Measurements from ENCODE around the gene MXRA7. TPM values are rescaled to one million over a fixed set of nuclear protein-coding genes. Genes with fewer than 3 reads are reported as not detected.

Gene MXRA7
- total RNA-seq, 2 experiments from 2014 or later: 8.4 to 8.6 TPM

GRCh38 chr17:76696763-76697701, 13.7 kb downstream of the MXRA7 start:
- ChIA-PET CTCF (interaction anchor here (0.7 to 3.0 kb wide), 3 partner anchors 8 to 16 kb away, joined by 3 to 14 read pairs (median 3); no protein-coding TSS in a partner anchor), POLR2A (interaction anchor here (0.5 kb wide), 1 partner anchor 114 kb away, joined by 3 read pairs; no protein-coding TSS in a partner anchor)
- DNase-seq (no peak), ATAC-seq (no peak)
- Mint-ChIP-seq H3K4me3 (no peak overlapping the region), H3K4me1 (ENCODE audit: low read depth) (no peaks in the 10 kb centered on the region), H3K36me3 (ENCODE audit: low read depth) (no peaks in the 10 kb centered on the region), H3K27me3 (no peaks in the 10 kb centered on the region), H3K9me3 (no peaks in the 10 kb centered on the region), H3K27ac (no peak overlapping the region)
- no peak for TF ChIP-seq CTCF (IDR thresholded peaks at IDR 0.05)
- intact Hi-C loops (cut with micrococcal nuclease): no loop called here

GRCh38 chr17:76695059-76695831, 15.5 kb downstream of the MXRA7 start:
- no peaks in the 10 kb centered on the region for H3K27me3 Mint-ChIP-seq
- POLR2A ChIA-PET: interaction anchor here (1.1 kb wide), 1 partner anchor 23 kb away, joined by 4 read pairs; no protein-coding TSS in a partner anchor
- ATAC-seq (no peak), DNase-seq (no peak)
- no peak for TF ChIP-seq CTCF (IDR thresholded peaks at IDR 0.05)
- no peaks in the 10 kb centered on the region for H3K4me1 Mint-ChIP-seq (ENCODE audit: low read depth)
- no peaks in the 10 kb centered on the region for H3K36me3 Mint-ChIP-seq (ENCODE audit: low read depth)
- CTCF ChIA-PET: interaction anchor here (1.0 to 3.0 kb wide), 2 partner anchors 14 to 71 kb away, joined by 4 to 14 read pairs; no protein-coding TSS in a partner anchor
- H3K27ac Mint-ChIP-seq: no peak overlapping the region
- intact Hi-C loops (cut with micrococcal nuclease): no loop called here
- no peaks in the 10 kb centered on the region for H3K9me3 Mint-ChIP-seq
- no peak overlapping the region for H3K4me3 Mint-ChIP-seq

- DNase-seq (no peak), ATAC-seq (no peak)
- H3K4me1 Mint-ChIP-seq (ENCODE audit: low read depth): no peaks in the 10 kb centered on the region
- no peaks in the 10 kb centered on the region for H3K9me3 Mint-ChIP-seq
- no peak overlapping the region for H3K4me3 Mint-ChIP-seq
- TF ChIP-seq CTCF (IDR thresholded peaks at IDR 0.05): no peak
- ChIA-PET POLR2A (interaction anchor here (1.0 kb wide), 1 partner anchor 362 kb away, joined by 3 read pairs; no protein-coding TSS in a partner anchor), CTCF (interaction anchor here (1.6 to 2.7 kb wide), 2 partner anchors 10 to 67 kb away, joined by 7 to 11 read pairs; no protein-coding TSS in a partner anchor)
- H3K36me3 Mint-ChIP-seq (ENCODE audit: low read depth): no peaks in the 10 kb centered on the region
- no peak overlapping the region for H3K27ac Mint-ChIP-seq
- H3K27me3 Mint-ChIP-seq: no peaks in the 10 kb centered on the region
- intact Hi-C loops (cut with micrococcal nuclease): no loop called here
Observed at GRCh38 chr17:76691379-76692191, 19.2 kb downstream of the MXRA7 start.

DNA sequence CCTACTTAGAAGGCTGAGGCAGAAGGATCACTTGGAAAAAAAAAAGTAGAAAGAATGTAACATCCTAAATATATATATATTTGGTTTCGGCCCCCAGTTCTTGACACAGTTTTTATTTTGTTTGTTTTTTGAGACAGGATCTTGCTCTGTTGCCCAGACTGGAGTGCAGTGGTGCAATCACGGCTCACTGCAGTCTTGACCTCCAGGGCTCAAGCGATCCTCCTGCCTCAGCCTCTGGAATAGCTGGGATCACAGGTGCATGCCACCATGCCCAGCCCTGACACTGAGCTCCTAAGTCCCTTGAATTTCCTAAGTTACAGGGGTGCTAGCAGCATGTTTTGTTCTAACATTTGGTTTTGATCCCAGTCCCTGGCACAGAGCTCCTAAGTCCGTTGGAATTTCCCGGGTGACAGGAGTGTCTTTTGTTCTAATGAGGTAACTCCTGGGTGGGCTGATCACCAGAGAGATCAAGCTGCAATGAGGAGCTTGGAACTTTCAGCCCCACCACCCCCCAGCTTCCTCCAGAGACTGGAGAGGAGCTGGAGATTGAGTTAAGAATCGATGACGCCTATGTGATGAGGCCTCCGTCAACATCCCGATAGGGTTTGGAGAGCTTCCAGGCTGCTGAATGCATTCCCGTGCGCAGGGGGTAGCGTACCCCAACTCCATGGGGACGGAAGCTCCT, 20.0 kb downstream of the MXRA7 start:
- no peak for ATAC-seq
- Mint-ChIP-seq H3K4me3 (no peak overlapping the region), H3K4me1 (ENCODE audit: low read depth) (no peaks in the 10 kb centered on the region), H3K36me3 (ENCODE audit: low read depth) (no peaks in the 10 kb centered on the region), H3K27ac (no peak overlapping the region), H3K9me3 (no peaks in the 10 kb centered on the region), H3K27me3 (no peaks in the 10 kb centered on the region)
- DNase-seq: no peak
- POLR2A ChIA-PET: interaction anchor here (1.0 kb wide), 1 partner anchor 361 kb away, joined by 3 read pairs; no protein-coding TSS in a partner anchor
- no peak for TF ChIP-seq CTCF (IDR thresholded peaks at IDR 0.05)
- CTCF ChIA-PET: interaction anchor here (0.7 to 2.7 kb wide), 3 partner anchors 10 to 67 kb away, joined by 3 to 11 read pairs (median 7); no protein-coding TSS in a partner anchor
- intact Hi-C loops (cut with micrococcal nuclease): no loop called here

Data from activated CD8-positive, alpha-beta T cell treated with anti-CD3 and anti-CD28 coated beads for 36 hours (primary cell).